ENCODE results near the gene NKD2.
A peak's percentile ranks its signal among the peaks of the same experiment; 100 is the strongest.
"Not testable (repeated sequence)": the region's sequence is repeated elsewhere in the genome, so short reads cannot be mapped to it uniquely, and the experiment has no call there.

NKD2 gene

DNA sequence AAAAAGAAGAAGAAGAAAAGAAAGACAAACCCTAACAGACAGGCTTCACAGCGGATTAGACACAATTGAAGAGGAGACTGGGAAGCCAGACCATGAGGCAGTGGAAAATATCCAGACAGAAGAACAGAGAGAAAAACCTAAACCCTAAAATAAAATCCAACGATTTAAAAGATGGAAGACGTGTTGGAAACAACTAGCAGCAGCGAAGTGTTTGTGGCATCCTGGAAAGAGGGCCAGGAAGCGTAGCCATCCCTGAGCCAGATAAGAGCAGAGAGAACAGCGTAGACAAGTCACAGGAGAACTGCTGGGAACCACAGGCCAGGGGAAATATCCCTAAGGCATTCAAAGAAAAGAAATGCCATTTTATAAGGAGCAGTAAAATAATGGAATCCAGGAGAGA, 39.7 kb upstream of the NKD2 start:
- peaks cover 25% of the 10 kb centered on the region for H3K4me1 Mint-ChIP-seq (ENCODE audit: low read depth)
- H3K27me3 Mint-ChIP-seq, result peaks cover 37% of the 10 kb centered on the region
- H3K36me3 Mint-ChIP-seq, result no peaks in the 10 kb centered on the region
- H3K9me3 Mint-ChIP-seq (ENCODE audit: low read depth), result no peaks in the 10 kb centered on the region
- no peak overlapping the region for H3K4me3 Mint-ChIP-seq
- peak overlapping the region; percentile 37 for H3K27ac Mint-ChIP-seq

DNA sequence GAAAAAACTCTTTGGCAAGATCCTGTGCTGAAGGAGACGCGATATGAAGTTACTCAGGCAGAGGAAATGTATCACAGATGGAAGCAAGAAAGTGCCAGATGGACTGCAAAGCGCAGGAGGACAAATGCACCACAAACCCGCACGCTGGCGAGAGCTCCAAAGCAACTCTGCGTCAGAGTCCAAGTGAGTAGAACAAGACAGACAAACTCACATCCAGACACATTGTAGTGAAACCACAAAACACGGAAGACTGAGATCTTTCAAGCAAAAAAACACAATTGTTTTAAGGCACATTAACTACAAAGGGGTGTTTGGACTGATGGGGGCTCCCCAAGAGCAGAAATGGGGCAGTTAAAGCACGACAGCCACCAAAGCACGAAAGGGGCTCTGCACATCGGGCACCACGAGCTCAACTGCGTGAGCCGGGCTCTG, 39.2 kb upstream of the NKD2 start:
- peaks cover 20% of the 10 kb centered on the region for H3K4me1 Mint-ChIP-seq (ENCODE audit: low read depth)
- no peak overlapping the region for H3K4me3 Mint-ChIP-seq
- no peaks in the 10 kb centered on the region for H3K9me3 Mint-ChIP-seq (ENCODE audit: low read depth)
- peak overlapping the region; percentile 37 for H3K27ac Mint-ChIP-seq
- no peaks in the 10 kb centered on the region for H3K36me3 Mint-ChIP-seq
- peaks cover 33% of the 10 kb centered on the region for H3K27me3 Mint-ChIP-seq

DNA sequence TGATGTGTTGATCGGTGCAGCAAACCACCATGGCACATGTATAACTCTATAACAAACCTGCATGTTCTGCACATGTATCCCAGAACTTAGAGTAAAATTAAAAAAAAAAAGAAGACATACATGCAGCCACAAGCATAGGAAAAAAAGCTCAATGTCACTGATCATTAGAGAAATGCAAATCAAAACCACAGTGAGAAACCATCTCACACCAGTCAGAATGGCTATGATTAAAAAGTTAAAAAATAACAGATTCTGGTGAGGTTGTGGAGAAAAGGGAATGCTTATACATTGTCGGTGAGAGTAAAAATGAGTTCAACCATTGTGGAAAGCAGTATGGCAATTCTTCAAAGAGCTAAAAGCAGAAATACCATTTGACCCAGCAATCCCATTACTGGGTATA, 36.0 kb upstream of the NKD2 start:
- not testable (repeated sequence) for H3K4me3 Mint-ChIP-seq; H3K27ac Mint-ChIP-seq; H3K9me3 Mint-ChIP-seq (ENCODE audit: low read depth); H3K36me3 Mint-ChIP-seq
- Mint-ChIP-seq H3K4me1 (ENCODE audit: low read depth) (peaks cover 13% of the 10 kb centered on the region), H3K27me3 (peaks cover 16% of the 10 kb centered on the region)

DNA sequence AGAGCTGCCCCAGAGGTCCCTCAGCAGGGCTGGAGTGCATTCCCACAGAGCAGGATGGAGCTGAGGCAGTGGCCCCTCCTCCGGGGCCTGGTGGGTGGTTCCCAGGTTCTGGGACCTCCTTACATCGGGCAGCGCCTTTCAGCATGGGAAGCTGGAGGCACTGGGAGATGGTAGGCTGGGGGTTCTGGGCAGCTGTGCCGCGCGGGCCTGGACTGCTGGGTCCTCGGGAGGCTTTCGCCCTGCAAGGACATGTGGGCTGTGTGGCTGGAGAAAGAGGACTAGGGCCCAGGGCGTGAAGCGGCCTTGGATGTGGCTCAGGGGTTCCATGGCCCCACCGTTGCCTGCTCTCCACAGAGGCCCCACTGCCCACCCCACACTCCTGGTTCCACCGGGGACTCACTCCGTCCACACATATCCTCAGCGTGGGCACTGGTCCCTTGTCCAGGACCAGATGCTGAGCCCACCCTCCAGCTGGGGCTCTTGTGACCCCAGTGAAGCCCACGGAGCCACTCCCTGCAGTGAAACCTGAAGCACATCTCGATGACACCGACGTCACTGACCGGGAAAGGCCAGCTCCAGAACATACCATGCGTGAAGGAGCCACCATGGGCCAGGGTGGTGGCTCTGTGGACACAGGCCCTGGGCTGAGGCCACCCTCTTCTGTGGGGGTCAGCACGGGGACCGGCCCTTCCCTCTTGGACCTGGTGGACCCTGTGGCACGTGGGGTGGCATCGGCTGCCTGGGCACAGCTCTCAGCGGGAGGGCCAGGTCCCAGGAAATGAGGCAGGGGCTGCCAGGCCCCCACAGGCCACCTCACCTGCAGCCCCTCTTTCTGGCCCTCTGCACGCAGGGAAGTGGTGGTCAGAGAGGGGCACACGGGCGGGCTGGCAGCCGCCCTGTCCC, 31.5 kb upstream of the NKD2 start:
- no peaks in the 10 kb centered on the region for H3K4me1 Mint-ChIP-seq (ENCODE audit: low read depth)
- no peak overlapping the region for H3K27ac Mint-ChIP-seq
- no peak overlapping the region for H3K4me3 Mint-ChIP-seq
- no peaks in the 10 kb centered on the region for H3K9me3 Mint-ChIP-seq (ENCODE audit: low read depth)
- no peaks in the 10 kb centered on the region for H3K36me3 Mint-ChIP-seq
- no peaks in the 10 kb centered on the region for H3K27me3 Mint-ChIP-seq

DNA sequence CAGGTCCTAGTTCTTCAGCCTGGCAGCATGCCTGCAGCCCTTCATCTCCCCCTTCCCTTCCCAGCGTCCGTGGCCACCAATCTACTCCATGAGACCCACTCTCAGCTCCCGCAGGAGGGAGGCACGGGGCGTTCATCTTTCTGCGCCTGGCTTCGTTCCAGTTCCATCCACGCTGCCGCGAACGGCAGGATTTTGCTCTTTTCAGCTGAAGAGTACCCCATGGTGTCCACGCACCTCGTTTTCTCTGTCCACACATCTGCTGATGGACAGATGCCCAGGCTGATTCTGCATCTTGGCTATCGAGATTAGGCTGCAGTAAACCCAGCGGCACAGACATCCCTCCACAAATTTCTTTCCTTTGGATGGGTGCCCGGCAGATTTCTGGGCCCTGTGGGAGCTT, 30.5 kb upstream of the NKD2 start:
- H3K9me3 Mint-ChIP-seq (ENCODE audit: low read depth), result no peaks in the 10 kb centered on the region

DNA sequence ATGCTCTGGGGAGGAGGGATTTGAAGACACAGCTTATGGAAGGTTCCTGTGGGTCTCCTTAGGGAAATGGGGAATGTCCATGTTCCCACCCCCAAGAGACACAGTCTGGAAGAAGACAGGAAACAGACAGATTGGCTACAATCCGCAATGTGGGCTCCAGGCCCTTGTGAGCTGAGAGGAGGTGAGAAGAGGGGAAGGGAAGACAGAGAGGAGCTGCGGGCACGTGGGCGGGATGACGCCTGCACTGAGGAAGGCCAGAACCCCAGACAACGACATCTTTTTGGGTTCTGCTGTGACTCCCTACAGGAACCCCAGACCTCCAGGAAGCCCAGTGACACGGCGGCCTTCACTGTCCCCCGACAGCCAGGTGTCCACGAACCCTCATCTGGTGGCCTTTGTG, 29.9 kb upstream of the NKD2 start:
- H3K36me3 Mint-ChIP-seq, result no peaks in the 10 kb centered on the region
- no peaks in the 10 kb centered on the region for H3K27me3 Mint-ChIP-seq
- peaks cover 3% of the 10 kb centered on the region for H3K4me1 Mint-ChIP-seq (ENCODE audit: low read depth)
- no peak overlapping the region for H3K27ac Mint-ChIP-seq
- no peak overlapping the region for H3K4me3 Mint-ChIP-seq
- no peaks in the 10 kb centered on the region for H3K9me3 Mint-ChIP-seq (ENCODE audit: low read depth)

More for the DNA sequence above, 30.5 kb upstream of the NKD2 start:
- Mint-ChIP-seq H3K36me3 (no peaks in the 10 kb centered on the region), H3K27me3 (no peaks in the 10 kb centered on the region), H3K27ac (no peak overlapping the region), H3K4me1 (ENCODE audit: low read depth) (no peaks in the 10 kb centered on the region), H3K4me3 (no peak overlapping the region)

DNA sequence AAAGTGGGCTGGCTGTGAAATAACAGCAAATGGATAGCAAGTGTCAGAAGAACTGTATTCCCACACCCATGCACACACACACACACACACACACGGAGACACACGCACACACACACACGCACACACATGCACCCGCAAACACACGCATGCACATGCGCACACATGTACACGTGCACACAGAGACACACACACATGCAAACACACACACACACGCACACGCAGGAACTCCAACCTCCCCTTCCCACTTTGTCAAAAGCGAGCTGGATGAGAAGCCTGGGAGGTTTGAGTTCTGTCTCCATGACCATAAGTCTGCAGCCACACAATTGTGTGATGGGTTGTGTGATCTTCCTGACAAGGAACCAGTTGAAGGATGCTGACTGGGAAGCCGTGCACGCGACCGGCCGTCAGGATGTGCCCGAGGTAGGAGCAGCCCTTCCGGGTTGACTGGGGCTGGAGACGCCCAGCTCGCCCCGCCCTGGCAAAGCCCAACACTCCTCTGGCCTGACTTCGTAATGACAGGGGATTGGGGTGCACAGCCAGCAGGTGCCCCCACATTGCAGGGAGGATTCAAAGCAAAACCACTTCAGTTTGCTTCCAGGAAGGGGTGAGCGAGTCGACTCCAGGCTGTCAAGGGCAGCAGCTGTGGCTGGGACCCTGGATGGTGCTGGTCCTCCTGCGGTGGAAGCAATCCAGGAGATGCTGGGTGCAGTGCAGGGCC, 29.3 kb upstream of the NKD2 start:
- Mint-ChIP-seq H3K4me3 (no peak overlapping the region), H3K27me3 (no peaks in the 10 kb centered on the region), H3K9me3 (ENCODE audit: low read depth) (peaks cover 4% of the 10 kb centered on the region), H3K36me3 (no peaks in the 10 kb centered on the region), H3K4me1 (ENCODE audit: low read depth) (peaks cover 9% of the 10 kb centered on the region), H3K27ac (no peak overlapping the region)

DNA sequence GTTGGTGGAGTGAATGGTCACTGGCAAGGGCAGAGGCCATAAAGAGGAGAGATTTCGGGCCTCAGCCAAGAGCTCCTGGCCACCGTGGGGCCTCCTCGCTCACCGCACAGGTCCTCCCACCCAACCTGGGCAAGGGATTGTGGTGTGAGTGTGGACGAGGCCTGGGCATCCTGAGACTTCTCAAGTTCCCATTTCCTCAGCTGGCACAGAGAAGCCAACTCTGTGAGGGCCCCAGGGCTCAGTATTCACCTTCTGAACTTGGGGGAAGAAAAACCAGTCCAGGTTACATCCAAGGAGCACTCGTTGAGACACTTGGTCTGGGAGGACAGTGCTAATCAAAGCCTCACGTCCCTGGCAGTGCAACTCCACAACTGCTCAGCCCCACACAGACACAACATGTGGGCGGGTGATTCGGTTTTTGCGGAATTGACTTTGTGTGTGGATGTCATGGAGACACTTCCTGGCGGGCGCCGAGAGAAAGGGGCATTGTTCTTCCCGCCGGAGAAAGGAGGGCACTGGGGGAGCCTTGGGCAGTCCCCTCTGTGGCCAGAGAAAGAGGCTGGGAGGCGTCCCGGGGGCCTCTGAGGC, 28.5 kb upstream of the NKD2 start:
- H3K36me3 Mint-ChIP-seq, result peaks cover 5% of the 10 kb centered on the region
- no peak overlapping the region for H3K27ac Mint-ChIP-seq
- H3K9me3 Mint-ChIP-seq (ENCODE audit: low read depth), result peaks cover 11% of the 10 kb centered on the region
- peaks cover 11% of the 10 kb centered on the region for H3K4me1 Mint-ChIP-seq (ENCODE audit: low read depth)
- no peaks in the 10 kb centered on the region for H3K27me3 Mint-ChIP-seq
- no peak overlapping the region for H3K4me3 Mint-ChIP-seq

DNA sequence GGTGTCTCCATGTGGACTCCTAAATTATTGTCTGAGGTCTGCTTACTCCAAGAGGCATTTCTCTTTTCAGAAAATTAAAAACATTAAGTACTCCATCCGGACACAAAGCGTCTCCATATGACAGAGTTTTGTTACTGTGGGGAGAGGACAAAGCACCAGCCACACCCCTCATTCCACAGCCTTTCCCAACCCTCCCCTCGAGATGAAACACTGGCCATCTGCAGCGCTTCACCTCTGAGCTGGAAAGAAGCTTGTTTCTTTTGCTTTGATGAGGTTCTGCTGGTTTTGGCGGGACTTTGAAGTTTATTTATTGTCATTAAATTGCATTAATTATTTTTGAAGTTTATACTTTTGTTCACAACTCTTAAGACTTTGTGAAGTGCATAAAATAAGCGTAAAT, 27.6 kb upstream of the NKD2 start:
- H3K4me3 Mint-ChIP-seq, result no peak overlapping the region
- H3K27me3 Mint-ChIP-seq, result no peaks in the 10 kb centered on the region
- H3K27ac Mint-ChIP-seq, result no peak overlapping the region
- peaks cover 5% of the 10 kb centered on the region for H3K36me3 Mint-ChIP-seq
- peaks cover 11% of the 10 kb centered on the region for H3K4me1 Mint-ChIP-seq (ENCODE audit: low read depth)
- H3K9me3 Mint-ChIP-seq (ENCODE audit: low read depth), result peaks cover 11% of the 10 kb centered on the region

DNA sequence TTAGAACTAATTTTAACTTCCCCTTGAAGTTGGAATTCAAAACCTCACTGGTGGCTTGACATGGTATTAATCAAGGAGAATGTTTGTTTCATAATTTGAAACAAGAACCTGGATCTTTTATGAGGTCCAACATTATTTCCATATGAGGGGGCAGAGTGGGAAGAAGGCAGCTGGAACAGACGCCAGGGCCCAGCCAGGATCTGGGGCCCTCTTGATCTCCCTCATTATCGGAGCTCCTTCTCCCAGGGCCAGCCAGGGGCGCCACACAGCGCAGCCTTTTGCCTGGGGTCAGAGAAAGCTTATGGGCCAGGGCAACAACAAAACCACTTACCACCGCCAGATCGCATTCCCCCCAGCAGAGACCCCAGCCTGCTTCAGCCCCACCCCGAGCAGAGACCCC, 27.1 kb upstream of the NKD2 start:
- Mint-ChIP-seq H3K36me3 (peaks cover 5% of the 10 kb centered on the region), H3K9me3 (ENCODE audit: low read depth) (peaks cover 11% of the 10 kb centered on the region), H3K4me1 (ENCODE audit: low read depth) (peaks cover 11% of the 10 kb centered on the region), H3K27me3 (no peaks in the 10 kb centered on the region), H3K27ac (no peak overlapping the region), H3K4me3 (no peak overlapping the region)

DNA sequence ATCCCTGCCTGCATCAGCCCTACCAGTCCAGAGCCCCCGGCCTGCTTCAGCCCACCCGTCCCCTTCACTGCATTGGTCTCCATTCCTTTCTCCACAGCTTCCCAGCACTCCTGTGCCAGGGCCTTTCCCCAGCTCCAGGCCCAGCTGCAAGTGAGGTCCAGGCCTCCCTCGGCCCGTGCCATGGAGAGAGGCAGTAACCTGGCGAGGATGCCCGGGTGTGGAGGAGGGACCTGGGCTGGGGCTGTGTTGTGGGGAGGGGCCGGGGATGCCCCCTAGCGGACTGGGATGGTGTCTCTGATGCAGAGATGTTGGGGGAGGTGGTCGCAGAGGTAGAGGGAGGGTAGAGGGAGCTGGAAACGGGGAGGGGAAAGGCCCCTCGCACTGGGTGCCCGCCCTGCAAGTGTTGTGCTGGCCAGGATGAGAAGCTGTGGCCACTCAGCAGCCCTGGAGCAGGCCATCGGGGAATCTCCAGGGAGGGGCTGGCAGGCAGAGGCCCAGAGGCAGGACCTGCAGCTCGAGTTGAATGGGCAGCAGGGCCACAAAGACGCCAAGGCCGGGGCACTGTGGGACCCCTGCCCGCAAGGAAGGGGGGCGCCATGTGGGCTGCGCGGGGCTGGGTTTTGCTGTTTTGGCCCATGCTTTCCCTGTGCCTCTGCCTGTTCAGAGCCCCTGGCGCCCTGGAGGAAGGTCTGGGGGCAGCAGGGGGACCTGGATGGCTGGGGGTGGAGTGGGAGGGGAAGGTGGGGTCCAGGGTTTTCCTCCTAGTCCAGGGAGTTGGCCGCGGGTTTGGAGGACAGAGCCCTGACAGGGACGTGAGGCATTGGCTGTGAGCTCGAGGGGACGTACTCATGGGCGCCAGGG, 26.0 kb upstream of the NKD2 start:
- Mint-ChIP-seq H3K27me3 (peaks cover 4% of the 10 kb centered on the region), H3K9me3 (ENCODE audit: low read depth) (peaks cover 11% of the 10 kb centered on the region), H3K4me3 (no peak overlapping the region), H3K4me1 (ENCODE audit: low read depth) (peaks cover 11% of the 10 kb centered on the region), H3K36me3 (peaks cover 5% of the 10 kb centered on the region), H3K27ac (no peak overlapping the region)

DNA sequence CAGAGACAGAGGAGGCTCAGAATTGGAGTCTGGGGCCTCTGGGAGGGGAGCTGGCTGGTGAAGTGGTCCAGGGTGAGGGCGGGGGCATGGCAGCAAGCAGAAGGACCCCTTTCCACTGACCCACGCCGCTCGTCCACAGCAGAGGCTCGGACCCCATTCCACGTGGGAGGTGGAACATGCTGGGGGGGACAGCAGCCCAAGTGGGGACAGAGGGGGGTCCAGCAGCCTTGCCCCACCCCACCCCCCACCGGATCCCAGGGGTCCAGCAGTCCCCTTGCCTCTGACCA, 25.4 kb upstream of the NKD2 start:
- Mint-ChIP-seq H3K27me3 (peaks cover 6% of the 10 kb centered on the region), H3K4me3 (no peak overlapping the region), H3K9me3 (ENCODE audit: low read depth) (peaks cover 11% of the 10 kb centered on the region), H3K27ac (no peak overlapping the region), H3K36me3 (peaks cover 5% of the 10 kb centered on the region), H3K4me1 (ENCODE audit: low read depth) (peaks cover 11% of the 10 kb centered on the region)

DNA sequence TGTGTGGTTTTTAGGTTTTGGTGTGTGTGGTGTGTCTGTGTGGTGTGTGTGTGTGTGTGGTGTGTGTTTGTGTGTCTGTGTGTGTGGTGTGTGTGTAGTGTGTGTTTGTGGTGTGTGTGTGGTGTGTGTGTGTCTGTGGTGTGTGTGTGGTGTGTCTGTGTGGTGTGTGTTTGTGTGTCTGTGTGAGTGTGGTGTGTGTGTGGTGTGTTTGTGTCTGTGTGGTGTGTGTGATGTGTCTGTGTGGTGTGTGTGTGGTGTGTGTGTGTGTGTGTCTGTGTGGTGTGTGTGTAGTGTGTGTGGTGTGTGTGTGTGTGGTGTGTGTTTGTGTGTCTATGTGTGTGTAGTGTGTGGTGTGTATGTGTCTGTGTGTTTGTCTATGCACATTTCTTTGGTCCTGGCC, 25.0 kb upstream of the NKD2 start:
- Mint-ChIP-seq H3K27me3 (peaks cover 7% of the 10 kb centered on the region), H3K4me1 (ENCODE audit: low read depth) (peaks cover 11% of the 10 kb centered on the region)

DNA sequence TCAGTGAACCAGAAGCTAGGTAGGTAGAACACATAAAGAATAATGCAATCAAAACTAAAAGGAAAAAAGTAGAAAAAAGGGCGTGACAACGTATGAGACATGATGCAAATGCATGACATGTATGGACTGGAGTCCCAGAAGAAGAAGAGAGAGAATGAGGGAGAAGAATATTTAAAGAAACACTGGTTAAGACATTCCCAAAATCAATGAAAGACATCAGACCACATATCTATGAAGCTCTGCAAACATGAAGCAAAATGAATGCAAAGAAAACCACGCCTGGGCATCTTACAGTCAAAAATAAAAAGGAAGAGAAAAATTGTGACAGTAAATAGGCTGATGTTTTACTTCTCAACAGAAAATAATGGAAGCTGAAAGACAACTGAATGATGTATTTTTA, 23.8 kb upstream of the NKD2 start:
- H3K27me3 Mint-ChIP-seq, result peaks cover 10% of the 10 kb centered on the region
- peaks cover 7% of the 10 kb centered on the region for H3K36me3 Mint-ChIP-seq
- H3K9me3 Mint-ChIP-seq (ENCODE audit: low read depth), result peaks cover 11% of the 10 kb centered on the region
- no peak overlapping the region for H3K4me3 Mint-ChIP-seq
- no peak overlapping the region for H3K27ac Mint-ChIP-seq
- peaks cover 11% of the 10 kb centered on the region for H3K4me1 Mint-ChIP-seq (ENCODE audit: low read depth)

More for the DNA sequence above, 25.0 kb upstream of the NKD2 start:
- no peak overlapping the region for H3K27ac Mint-ChIP-seq
- H3K4me3 Mint-ChIP-seq, result no peak overlapping the region
- peaks cover 11% of the 10 kb centered on the region for H3K9me3 Mint-ChIP-seq (ENCODE audit: low read depth)
- peaks cover 6% of the 10 kb centered on the region for H3K36me3 Mint-ChIP-seq

DNA sequence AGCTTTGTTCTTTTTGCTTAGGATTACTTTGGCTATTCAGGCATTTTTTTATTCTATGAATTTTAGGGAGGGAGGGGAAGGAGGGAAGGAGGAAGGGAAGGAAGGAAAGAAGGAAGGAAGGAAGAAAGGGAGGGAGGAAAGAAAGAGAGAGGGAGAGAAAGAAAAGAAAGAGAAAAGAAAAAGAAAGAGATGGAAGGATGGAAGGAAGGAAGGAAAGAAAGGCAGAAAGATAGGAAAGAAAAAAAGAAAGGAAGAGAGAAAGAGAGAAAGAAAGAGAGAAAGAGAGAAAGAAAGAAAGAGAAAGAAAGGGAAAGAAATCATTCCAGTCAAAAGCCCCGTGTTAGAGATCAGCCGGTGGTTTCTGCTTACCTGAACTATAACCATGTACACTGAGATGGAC, 20.8 kb upstream of the NKD2 start:
- Mint-ChIP-seq H3K4me3 (no peak overlapping the region), H3K9me3 (ENCODE audit: low read depth) (peaks cover 11% of the 10 kb centered on the region), H3K36me3 (peaks cover 7% of the 10 kb centered on the region), H3K27ac (no peak overlapping the region), H3K4me1 (ENCODE audit: low read depth) (peaks cover 11% of the 10 kb centered on the region), H3K27me3 (peaks cover 21% of the 10 kb centered on the region)

Data from activated naive CD8-positive, alpha-beta T cell (primary cell).